ENCODE data around the gene FBXL13. TPM values are rescaled to one million over a fixed set of nuclear protein-coding genes. Genes with fewer than 3 reads are reported as not detected.

FBXL13 gene
- 0.19 to 0.42 TPM (median 0.31 TPM) in 4 of 5 replicates, not detected in the other for total RNA-seq (2022; extraction: Qiagen RNA extraction; ENCODE audit: low read depth)

DNA sequence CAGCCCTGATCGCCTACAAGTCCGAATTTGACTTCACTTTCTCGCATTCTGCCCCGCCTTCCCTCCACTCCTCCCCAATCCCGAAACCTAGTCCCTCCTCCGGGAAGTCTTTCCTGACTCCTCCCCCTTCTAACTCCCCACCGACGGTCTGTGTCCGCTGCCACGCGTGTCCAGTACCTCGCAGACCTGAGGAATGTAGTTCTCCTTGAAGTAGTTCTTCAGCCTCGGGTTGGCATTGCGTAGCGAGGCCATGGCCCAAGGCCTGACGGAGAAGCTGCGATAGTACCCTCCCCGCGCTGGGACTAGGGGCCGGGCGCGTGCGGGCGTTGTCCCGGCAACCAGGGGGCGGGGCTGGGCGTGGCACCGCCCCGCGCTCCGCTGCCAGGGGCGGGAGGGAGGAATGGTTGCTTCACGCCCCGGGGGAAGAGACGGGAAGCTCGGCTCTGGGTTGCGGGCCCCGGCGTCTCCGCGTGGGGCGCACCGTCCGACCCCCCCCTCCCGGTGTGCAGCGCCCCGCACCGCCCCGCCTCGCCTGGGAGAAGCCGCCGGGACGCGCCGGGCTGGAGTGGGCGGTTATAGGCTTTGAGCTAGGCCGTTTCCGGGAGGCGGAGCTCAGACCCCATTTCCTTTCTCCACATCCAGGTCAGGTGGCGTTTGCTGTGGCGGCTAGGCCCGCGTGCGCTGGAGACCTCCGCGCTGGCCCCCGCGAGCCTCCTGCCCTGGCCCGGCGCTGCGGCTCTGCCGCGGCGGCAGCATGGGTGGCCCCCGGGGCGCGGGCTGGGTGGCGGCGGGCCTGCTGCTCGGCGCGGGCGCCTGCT lies at the start of gene FBXL13, which contains the start of gene ARMC10:
Gene FBXL13, minus strand, starts transcription at position 278 of the 818 bp plus-strand sequence.
Gene ARMC10, plus strand, starts transcription at position 622 of the 818 bp plus-strand sequence. Its CDS starts 133 bp downstream, at position 755.

DNA sequence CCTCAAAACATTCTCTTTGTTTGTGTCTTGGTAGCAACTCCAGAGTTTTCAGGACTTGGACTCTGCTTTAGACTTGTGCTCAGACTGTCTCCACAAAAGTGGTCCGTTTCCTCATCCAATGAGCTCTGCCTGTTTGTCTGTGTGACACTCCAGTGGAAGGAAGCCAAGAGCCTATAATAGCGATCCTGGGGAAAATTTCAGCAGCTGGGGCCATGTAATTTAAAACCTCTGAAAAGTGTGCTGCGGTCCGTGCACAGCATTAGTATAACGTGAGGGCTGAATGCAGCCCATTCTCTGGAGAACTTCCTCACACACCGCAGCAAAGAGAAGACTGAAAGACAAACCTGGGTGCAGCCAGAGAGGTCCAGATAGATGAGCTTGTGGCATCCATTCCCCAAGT lies 161.9 kb downstream of the FBXL13 start, which contains the start of gene LRRC17:
Gene LRRC17, plus strand, starts transcription at position 259 of the 400 bp plus-strand sequence. CDS start 20,914 bp downstream, outside the sequence.

Other genes starting within 250 kb of the FBXL13 start
- gene LRRC17, start 161.8 kb downstream of the FBXL13 start, total RNA-seq (2022; extraction: Qiagen RNA extraction; ENCODE audit: low read depth) = 0.08 to 0.35 TPM (median 0.16 TPM) in 4 of 5 replicates, not detected in the other
- 19.8 to 40.8 TPM (median 37.1 TPM) in 5 replicates for gene ARMC10, start 344 bp upstream of the FBXL13 start, total RNA-seq (2022; extraction: Qiagen RNA extraction; ENCODE audit: low read depth)
- 3.5 to 5.7 TPM (median 4.0 TPM) in 5 replicates for gene NAPEPLD, start 74.3 kb upstream of the FBXL13 start, total RNA-seq (2022; extraction: Qiagen RNA extraction; ENCODE audit: low read depth)
- gene PMPCB, start 222.6 kb upstream of the FBXL13 start, total RNA-seq (2022; extraction: Qiagen RNA extraction; ENCODE audit: low read depth) = 53.6 to 76.4 TPM (median 64.2 TPM) in 5 replicates

Data from A549 treated with RU486 at 1 μM for 4 hours (cell line).